T-helper 1 cell treated with Interleukin-12 subunit alpha and Interleukin-12 subunit beta and Interleukin-4 antibody, amounts not matched to agents 30 μg/mL and 1 μg/mL, for 36 hours (primary cell): ENCODE results near the gene UXT.

ENCODE experiments used
- H3K27ac Mint-ChIP-seq: one replicate; pipeline ENCODE4 v1.8.0; 2021; ENCODE audit warnings: mild to moderate bottlenecking, mixed read lengths
- H3K27me3 Mint-ChIP-seq: one replicate; pipeline ENCODE4 v1.8.0; 2021; ENCODE audit warnings: low read depth, mixed read lengths
- H3K36me3 Mint-ChIP-seq: one replicate; pipeline ENCODE4 v1.8.0; 2021; ENCODE audit warnings: low read depth, mixed read lengths
- H3K4me1 Mint-ChIP-seq: one replicate; pipeline ENCODE4 v1.8.0; 2021; ENCODE audit warnings: low read depth, mixed read lengths
- H3K4me3 Mint-ChIP-seq: one replicate; pipeline ENCODE4 v1.8.0; 2021; ENCODE audit warnings: mild to moderate bottlenecking, moderate library complexity, mixed read lengths
- H3K9me3 Mint-ChIP-seq: one replicate; pipeline ENCODE4 v1.8.0; 2021; ENCODE audit warnings: mixed read lengths

The UXT gene

GRCh38 chrX:47634871-47635575 is 24.0 kb downstream of the UXT start:
- H3K4me1 Mint-ChIP-seq, result peaks cover 17% of the 10 kb centered on the region
- H3K4me3 Mint-ChIP-seq, result no peak overlapping the region
- no peak overlapping the region for H3K27ac Mint-ChIP-seq
- no peaks in the 10 kb centered on the region for H3K9me3 Mint-ChIP-seq
- no peaks in the 10 kb centered on the region for H3K27me3 Mint-ChIP-seq
- peaks cover 26% of the 10 kb centered on the region for H3K36me3 Mint-ChIP-seq

- no peak overlapping the region for H3K27ac Mint-ChIP-seq
- H3K27me3 Mint-ChIP-seq, result no peaks in the 10 kb centered on the region
- no peak overlapping the region for H3K4me3 Mint-ChIP-seq
- peaks cover 21% of the 10 kb centered on the region for H3K4me1 Mint-ChIP-seq
- no peaks in the 10 kb centered on the region for H3K9me3 Mint-ChIP-seq
- peaks cover 18% of the 10 kb centered on the region for H3K36me3 Mint-ChIP-seq
Measured at GRCh38 chrX:47633689-47634590, 25.0 kb downstream of the UXT start.

GRCh38 chrX:47632666-47633065 is 26.3 kb downstream of the UXT start:
- Mint-ChIP-seq H3K9me3 (no peaks in the 10 kb centered on the region), H3K4me3 (no peak overlapping the region), H3K36me3 (peaks cover 13% of the 10 kb centered on the region), H3K27ac (no peak overlapping the region), H3K27me3 (no peaks in the 10 kb centered on the region), H3K4me1 (peaks cover 21% of the 10 kb centered on the region)

GRCh38 chrX:47631676-47632075 is 27.3 kb downstream of the UXT start:
- no peaks in the 10 kb centered on the region for H3K9me3 Mint-ChIP-seq
- peaks cover 16% of the 10 kb centered on the region for H3K4me1 Mint-ChIP-seq
- H3K27ac Mint-ChIP-seq, result no peak overlapping the region

GRCh38 chrX:47629419-47630200 is 29.4 kb downstream of the UXT start, which contains the start of gene CFP:
Gene CFP (minus strand): TSS chrX:47629930. CDS start chrX:47629844, 86 bp downstream.
- Mint-ChIP-seq H3K4me3 (peak within 1 kb of the TSS; percentile 84), H3K9me3 (no peaks in the 10 kb centered on the region), H3K27me3 (no peaks in the 10 kb centered on the region), H3K4me1 (peaks cover 18% of the 10 kb centered on the region), H3K36me3 (peaks cover 6% of the 10 kb centered on the region), H3K27ac (peak within 1 kb of the TSS; percentile 85)

More at GRCh38 chrX:47631676-47632075, 27.3 kb downstream of the UXT start:
- no peaks in the 10 kb centered on the region for H3K27me3 Mint-ChIP-seq
- peaks cover 6% of the 10 kb centered on the region for H3K36me3 Mint-ChIP-seq
- H3K4me3 Mint-ChIP-seq, result no peak overlapping the region

- Mint-ChIP-seq H3K4me3 (peak overlapping the region; percentile 84), H3K4me1 (peaks cover 18% of the 10 kb centered on the region), H3K9me3 (no peaks in the 10 kb centered on the region), H3K36me3 (peaks cover 8% of the 10 kb centered on the region), H3K27ac (peak overlapping the region; percentile 83), H3K27me3 (no peaks in the 10 kb centered on the region)
Measured at GRCh38 chrX:47628982-47629381, 30.0 kb downstream of the UXT start.

GRCh38 chrX:47625365-47625764 is 33.6 kb downstream of the UXT start:
- H3K36me3 Mint-ChIP-seq, result peaks cover 9% of the 10 kb centered on the region
- no peak overlapping the region for H3K27ac Mint-ChIP-seq
- H3K27me3 Mint-ChIP-seq, result peaks cover 16% of the 10 kb centered on the region
- no peaks in the 10 kb centered on the region for H3K9me3 Mint-ChIP-seq
- H3K4me3 Mint-ChIP-seq, result no peak overlapping the region
- H3K4me1 Mint-ChIP-seq, result peaks cover 21% of the 10 kb centered on the region

GRCh38 chrX:47623540-47624027 is 35.4 kb downstream of the UXT start:
- H3K4me3 Mint-ChIP-seq, result peak overlapping the region; percentile 78
- H3K27ac Mint-ChIP-seq, result no peak overlapping the region
- peaks cover 9% of the 10 kb centered on the region for H3K36me3 Mint-ChIP-seq
- H3K4me1 Mint-ChIP-seq, result peaks cover 12% of the 10 kb centered on the region
- no peaks in the 10 kb centered on the region for H3K9me3 Mint-ChIP-seq
- peaks cover 20% of the 10 kb centered on the region for H3K27me3 Mint-ChIP-seq

- H3K4me3 Mint-ChIP-seq, result no peak overlapping the region
- H3K9me3 Mint-ChIP-seq, result no peaks in the 10 kb centered on the region
- no peak overlapping the region for H3K27ac Mint-ChIP-seq
- H3K27me3 Mint-ChIP-seq, result peaks cover 38% of the 10 kb centered on the region
- peaks cover 9% of the 10 kb centered on the region for H3K36me3 Mint-ChIP-seq
- peaks cover 10% of the 10 kb centered on the region for H3K4me1 Mint-ChIP-seq
Measured at GRCh38 chrX:47621851-47622250, 37.1 kb downstream of the UXT start.

- Mint-ChIP-seq H3K9me3 (no peaks in the 10 kb centered on the region), H3K4me1 (peaks cover 10% of the 10 kb centered on the region), H3K27ac (no peak overlapping the region), H3K27me3 (peaks cover 48% of the 10 kb centered on the region), H3K36me3 (peaks cover 3% of the 10 kb centered on the region), H3K4me3 (no peak overlapping the region)
Measured at GRCh38 chrX:47620303-47620685, 38.7 kb downstream of the UXT start.

GRCh38 chrX:47619486-47620302 is 39.3 kb downstream of the UXT start, which contains the start of gene SYN1:
Gene SYN1 (minus strand): TSS chrX:47619857. CDS start chrX:47619728, 129 bp downstream.
- Mint-ChIP-seq H3K27ac (no peak within 1 kb of the TSS), H3K27me3 (peaks cover 48% of the 10 kb centered on the region), H3K36me3 (peaks cover 3% of the 10 kb centered on the region), H3K4me1 (peaks cover 8% of the 10 kb centered on the region), H3K4me3 (peak within 1 kb of the TSS; percentile 78), H3K9me3 (no peaks in the 10 kb centered on the region)

GRCh38 chrX:47618923-47619485 is 40.0 kb downstream of the UXT start:
- peak overlapping the region; percentile 78 for H3K4me3 Mint-ChIP-seq
- no peaks in the 10 kb centered on the region for H3K9me3 Mint-ChIP-seq
- H3K27ac Mint-ChIP-seq, result no peak overlapping the region
- peaks cover 52% of the 10 kb centered on the region for H3K27me3 Mint-ChIP-seq
- H3K36me3 Mint-ChIP-seq, result peaks cover under 1% of the 10 kb centered on the region
- H3K4me1 Mint-ChIP-seq, result peaks cover 8% of the 10 kb centered on the region

- Mint-ChIP-seq H3K27me3 (peaks cover 36% of the 10 kb centered on the region), H3K4me3 (no peak overlapping the region), H3K27ac (no peak overlapping the region), H3K4me1 (peaks cover 2% of the 10 kb centered on the region), H3K36me3 (no peaks in the 10 kb centered on the region), H3K9me3 (no peaks in the 10 kb centered on the region)
Measured at GRCh38 chrX:47614618-47615017, 44.4 kb downstream of the UXT start.
